Endothelial cell of umbilical vein (primary cell): Measurements from ENCODE around the gene IGFBP1. TPM values are rescaled to one million over a fixed set of nuclear protein-coding genes. Genes with fewer than 3 reads are reported as not detected.

Experiments
- BruUV-seq: library from RNA; stranded (reverse); fragments of 400-500 nt; replicated peaks from 2 replicates; lab custom pipeline; 2021; lab: Mats Ljungman, UMichigan
- CTCF ChIA-PET: fragments of 300-600, 350-600 bp; sonication (Branson Sonifier 250); formaldehyde crosslinking; loops from one replicate; lab custom pipeline; 2021; ENCODE audit warnings: antibody characterized with exemption, inconsistent platforms; lab: Charles Lee
- POLR2A ChIA-PET: fragments of 300-600, 350-600 bp; sonication (Branson Sonifier 250); formaldehyde crosslinking; loops from one replicate; lab custom pipeline; 2021; ENCODE audit warnings: antibody characterized with exemption, inconsistent platforms; lab: Charles Lee
- DNase-seq: peaks from one replicate; pipeline ENCODE4 v3.0.0-alpha.2; 2011; ENCODE audit warnings: low read depth, low spot score
- FAIRE-seq: peaks from 2 replicates; lab custom pipeline; 2011; peaks lifted over from hg19 to GRCh38; lab: Jason Lieb, UNC
- H2AFZ ChIP-seq: 2 replicates; pipeline ENCODE4 v1.6.0; 2012; ENCODE audit warnings: low read depth, low read length, control low read depth, inconsistent platforms
- H3K27ac ChIP-seq: 2 replicates; pipeline ENCODE4 v1.5.1; 2011; ENCODE audit warnings: low read depth, mild to moderate bottlenecking, control low read depth, low read length, moderate library complexity; ENCODE audit not compliant: insufficient read depth
- H3K27me3 ChIP-seq, 2 experiments: 2 replicates each; pipeline versions ENCODE4 v1.6.0 to v1.6.1; 2011; ENCODE audit warnings: low read length in 2 of 2, mixed read lengths in 1 of 2; ENCODE audit not compliant: control insufficient read depth in 2 of 2, insufficient read depth in 2 of 2
- H3K36me3 ChIP-seq, 2 experiments: 2 replicates in 1 of 2; 3 replicates in 1 of 2; pipeline ENCODE4 v1.5.1; 2011; ENCODE audit warnings: low read length in 2 of 2, mild to moderate bottlenecking in 1 of 2, moderate library complexity in 1 of 2; ENCODE audit not compliant: control insufficient read depth in 2 of 2, insufficient read depth in 2 of 2; ENCODE audit errors: extremely low read depth in 1 of 2
- H3K4me1 ChIP-seq: 3 replicates; pipeline ENCODE4 v1.5.1; 2011; ENCODE audit warnings: mild to moderate bottlenecking, low read length; ENCODE audit not compliant: control insufficient read depth, insufficient read depth; ENCODE audit errors: extremely low read depth
- H3K4me2 ChIP-seq: 2 replicates; pipeline ENCODE4 v1.6.1; 2011; ENCODE audit warnings: low read length, control low read depth, mixed read lengths; ENCODE audit not compliant: insufficient read depth
- H3K4me3 ChIP-seq, 3 experiments: fragments of 200-600 bp in 1 of 3; sonication (generic), shearing (Covaris generic) in 1 of 3; replicated peaks in 1 of 3; 2 replicates each; pipeline ENCODE4 v1.5.1; 2011 to 2016; ENCODE audit warnings: control low read depth in 3 of 3, low read length in 3 of 3, mild to moderate bottlenecking in 2 of 3, inconsistent platforms in 1 of 3, low read depth in 1 of 3, moderate library complexity in 1 of 3; ENCODE audit not compliant: insufficient read depth in 1 of 3
- H3K79me2 ChIP-seq: 2 replicates; pipeline ENCODE4 v1.6.0; 2012; ENCODE audit warnings: low read length, inconsistent platforms; ENCODE audit not compliant: control insufficient read depth, insufficient read depth
- H3K9ac ChIP-seq: replicated peaks from 2 replicates; pipeline ENCODE3; 2011; ENCODE audit warnings: low read length, control low read depth; ENCODE audit not compliant: insufficient read depth; ENCODE audit errors: extremely low read depth
- H3K9me1 ChIP-seq: replicated peaks from 3 replicates; pipeline ENCODE4 v1.6.0; 2011; ENCODE audit warnings: mild to moderate bottlenecking, low read length; ENCODE audit not compliant: control insufficient read depth, insufficient read depth; ENCODE audit errors: extremely low read depth
- H3K9me3 ChIP-seq: replicated peaks from 2 replicates; pipeline ENCODE4 v1.5.1; 2012; ENCODE audit warnings: low read length, inconsistent platforms; ENCODE audit not compliant: control insufficient read depth, insufficient read depth
- H4K20me1 ChIP-seq: replicated peaks from 2 replicates; pipeline ENCODE3; 2011; ENCODE audit warnings: mild to moderate bottlenecking, low read length; ENCODE audit not compliant: control insufficient read depth, insufficient read depth; ENCODE audit errors: extremely low read depth
- EZH2 ChIP-seq: IDR thresholded peaks from 2 replicates; pipeline ENCODE4 v1.6.1; 2012; ENCODE audit warnings: borderline replicate concordance, low read depth, mild to moderate bottlenecking, moderate library complexity, low read length, inconsistent platforms; ENCODE audit not compliant: severe bottlenecking
- FOS ChIP-seq: IDR thresholded peaks from 2 replicates; pipeline ENCODE4 v1.6.1; 2011; ENCODE audit warnings: mild to moderate bottlenecking, low read length, moderate library complexity, borderline replicate concordance; ENCODE audit not compliant: insufficient read depth
- GATA2 ChIP-seq: IDR thresholded peaks from 2 replicates; pipeline ENCODE4 v1.7.0; 2011; ENCODE audit warnings: low read depth, mild to moderate bottlenecking, moderate library complexity, mixed read lengths, low read length; ENCODE audit not compliant: insufficient read length, insufficient read depth
- JUN ChIP-seq: IDR thresholded peaks from 2 replicates; pipeline ENCODE4 v1.6.1; 2011; ENCODE audit warnings: borderline replicate concordance, low read depth; ENCODE audit not compliant: insufficient read length, insufficient read depth
- MYC ChIP-seq: IDR thresholded peaks from one replicate; pipeline ENCODE4 v1.6.1; 2011; ENCODE audit warnings: mild to moderate bottlenecking, low read depth, low read length
- POLR2A ChIP-seq: IDR thresholded peaks from 2 replicates; pipeline ENCODE4 v1.6.1; 2012; ENCODE audit warnings: low read depth, mild to moderate bottlenecking, control low read depth, low read length
- POLR2AphosphoS5 ChIP-seq: IDR thresholded peaks from 2 replicates; pipeline ENCODE4 v1.6.1; 2012; ENCODE audit warnings: low read depth, mild to moderate bottlenecking, control low read depth, low read length, moderate library complexity; ENCODE audit not compliant: insufficient read depth
- dilution Hi-C: fragments of 300-500 bp; cut with MboI; formaldehyde crosslinking; loops from one replicate; pipeline ENCODE4 v1.15.0; 2019; ENCODE audit warnings: low sequenced_read_pairs; ENCODE audit not compliant: extremely low pct_ligation_motif_present
- intact Hi-C: fragments of 100-400 bp; cut with micrococcal nuclease; formaldehyde crosslinking; loops from one replicate; pipeline ENCODE4 v1.10.0; 2022
- polyA plus RNA-seq, 4 experiments: library from polyadenylated mRNA; depleted of rRNA in 3 of 4; stranded (reverse) in 3 of 4; unstranded in 1 of 4; fragments of >200 nt; gene quantifications; 2 replicates each; pipeline versions ENCODE4 v1.2.1 to v1.2.3, GENCODE V29; 2011 to 2012; ENCODE audit warnings: missing spikeins in 1 of 4
- total RNA-seq: library from RNA; stranded (reverse); gene quantifications from 2 replicates; pipeline ENCODE4 v1.2.3, GENCODE V29; 2021
- TF ChIP-seq, protein P1 (sequence below), 2 donors: IDR thresholded peaks; 1 replicate in 1 of 2; 2 replicates in 1 of 2; pipeline ENCODE4 v1.5.1; 2011; ENCODE audit warnings: low read length in 2 of 2, mild to moderate bottlenecking in 2 of 2, moderate library complexity in 2 of 2, control low read depth in 1 of 2, inconsistent platforms in 1 of 2, low read depth in 1 of 2; ENCODE audit not compliant: insufficient read depth in 1 of 2; ENCODE audit errors: extremely low read depth in 1 of 2
- TF ChIP-seq, protein P2 (sequence below): IDR thresholded peaks from 2 replicates; pipeline ENCODE4 v1.6.1; 2011; ENCODE audit not compliant: insufficient read depth, insufficient read length

The IGFBP1 gene
- total and polyA plus RNA-seq, 2 donors (not counting 3 experiments of a cell fraction or from before 2014, with no cell fraction given) = 0.57 to 4.0 TPM

DNA sequence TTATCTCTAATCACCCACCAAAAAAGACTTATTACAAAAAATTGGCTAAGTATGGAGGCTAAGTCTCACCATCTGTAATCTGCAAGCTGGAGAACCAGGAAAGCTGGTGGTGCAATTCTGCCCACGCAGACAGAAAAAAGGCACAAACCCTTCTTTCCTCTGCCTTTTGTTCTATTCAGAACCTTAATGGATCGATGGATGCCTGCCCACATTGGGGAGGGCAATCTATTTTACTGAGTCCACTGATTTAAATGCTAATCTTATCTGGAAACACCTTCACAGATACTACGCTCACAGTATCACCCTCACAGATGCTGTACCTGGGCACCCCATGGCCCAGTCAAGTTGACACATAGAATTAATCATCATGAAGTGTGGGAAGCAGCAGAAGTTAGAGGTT, 22.6 kb downstream of the IGFBP1 start:
- FAIRE-seq = no peak

DNA sequence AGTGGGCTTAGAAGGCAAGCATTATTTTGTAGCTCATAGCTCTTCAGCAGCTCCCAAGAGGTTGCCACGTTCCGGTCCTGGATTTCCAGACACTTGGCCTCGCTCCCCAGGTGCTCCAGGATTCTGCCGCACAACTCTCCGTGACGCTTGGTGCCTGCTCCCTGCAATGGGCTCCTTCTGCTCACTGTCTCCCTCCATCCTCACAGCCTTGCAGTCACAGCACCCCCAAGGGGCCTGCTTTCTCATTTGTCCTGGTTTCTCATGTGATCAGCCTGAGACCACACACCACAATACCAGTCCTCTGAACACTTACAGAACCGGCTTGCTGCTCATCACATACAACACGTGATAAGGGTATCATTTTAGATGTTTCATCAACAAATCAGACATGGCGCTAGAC, 23.0 kb downstream of the IGFBP1 start:
- Histone ChIP-seq H3K9me3 (no peaks in the 10 kb centered on the region), H3K9ac (no peak overlapping the region), H3K4me3 (no peak overlapping the region), H3K79me2 (no peaks in the 10 kb centered on the region), H3K4me1 (no peaks in the 10 kb centered on the region), H3K36me3 (no peaks in the 10 kb centered on the region), H3K27me3 (peaks cover 3 to 4% of the 10 kb centered on the region in 2 experiments), H3K9me1 (no peaks in the 10 kb centered on the region), H4K20me1 (no peaks in the 10 kb centered on the region), H3K4me2 (no peak overlapping the region), H2AFZ (no peak overlapping the region), H3K27ac (no peak overlapping the region)
- DNase-seq = no peak
- no TSS peak for BruUV-seq
- intact Hi-C loops (no loop called here), dilution Hi-C loops (no loop called here)
- no peak for FAIRE-seq
- CTCF ChIA-PET = no interaction called here
- POLR2A ChIA-PET = no interaction called here
- no peak for TF ChIP-seq POLR2A
- no peak for TF ChIP-seq FOS
- TF ChIP-seq GATA2 = no peak
- TF ChIP-seq, protein P1, sequence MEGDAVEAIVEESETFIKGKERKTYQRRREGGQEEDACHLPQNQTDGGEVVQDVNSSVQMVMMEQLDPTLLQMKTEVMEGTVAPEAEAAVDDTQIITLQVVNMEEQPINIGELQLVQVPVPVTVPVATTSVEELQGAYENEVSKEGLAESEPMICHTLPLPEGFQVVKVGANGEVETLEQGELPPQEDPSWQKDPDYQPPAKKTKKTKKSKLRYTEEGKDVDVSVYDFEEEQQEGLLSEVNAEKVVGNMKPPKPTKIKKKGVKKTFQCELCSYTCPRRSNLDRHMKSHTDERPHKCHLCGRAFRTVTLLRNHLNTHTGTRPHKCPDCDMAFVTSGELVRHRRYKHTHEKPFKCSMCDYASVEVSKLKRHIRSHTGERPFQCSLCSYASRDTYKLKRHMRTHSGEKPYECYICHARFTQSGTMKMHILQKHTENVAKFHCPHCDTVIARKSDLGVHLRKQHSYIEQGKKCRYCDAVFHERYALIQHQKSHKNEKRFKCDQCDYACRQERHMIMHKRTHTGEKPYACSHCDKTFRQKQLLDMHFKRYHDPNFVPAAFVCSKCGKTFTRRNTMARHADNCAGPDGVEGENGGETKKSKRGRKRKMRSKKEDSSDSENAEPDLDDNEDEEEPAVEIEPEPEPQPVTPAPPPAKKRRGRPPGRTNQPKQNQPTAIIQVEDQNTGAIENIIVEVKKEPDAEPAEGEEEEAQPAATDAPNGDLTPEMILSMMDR (IDR thresholded peaks at IDR 0.05; ENCODE audit: extremely low read depth in 1 of 2, insufficient read depth in 1 of 2, low read depth in 1 of 2, low read length in 2 of 2) = no peak
- no peak for TF ChIP-seq POLR2AphosphoS5
- no peak for TF ChIP-seq MYC
- no peak for TF ChIP-seq EZH2
- TF ChIP-seq, protein P2, sequence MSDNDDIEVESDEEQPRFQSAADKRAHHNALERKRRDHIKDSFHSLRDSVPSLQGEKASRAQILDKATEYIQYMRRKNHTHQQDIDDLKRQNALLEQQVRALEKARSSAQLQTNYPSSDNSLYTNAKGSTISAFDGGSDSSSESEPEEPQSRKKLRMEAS = no peak
- no peak for TF ChIP-seq JUN

More for the DNA sequence above, 22.6 kb downstream of the IGFBP1 start:
- no peak for TF ChIP-seq EZH2
- no peak for TF ChIP-seq POLR2A
- TF ChIP-seq, protein P1 (IDR thresholded peaks at IDR 0.05; ENCODE audit: extremely low read depth in 1 of 2, insufficient read depth in 1 of 2, low read depth in 1 of 2, low read length in 2 of 2) = no peak
- TF ChIP-seq JUN = no peak
- TF ChIP-seq MYC = no peak
- no peak for TF ChIP-seq FOS
- intact Hi-C loops (no loop called here), dilution Hi-C loops (no loop called here)
- no TSS peak for BruUV-seq
- Histone ChIP-seq H3K79me2 (no peaks in the 10 kb centered on the region), H4K20me1 (no peaks in the 10 kb centered on the region), H3K9ac (no peak overlapping the region), H3K27ac (no peak overlapping the region), H3K36me3 (no peaks in the 10 kb centered on the region), H2AFZ (no peak overlapping the region), H3K9me3 (no peaks in the 10 kb centered on the region), H3K27me3 (peaks cover 3 to 8% of the 10 kb centered on the region in 2 experiments), H3K4me2 (no peak overlapping the region), H3K9me1 (no peaks in the 10 kb centered on the region), H3K4me3 (no peak overlapping the region), H3K4me1 (no peaks in the 10 kb centered on the region)
- no peak for DNase-seq
- CTCF ChIA-PET = no interaction called here
- POLR2A ChIA-PET = no interaction called here
